ENCODE measurements around the gene GMNN. TPM values are rescaled to one million over a fixed set of nuclear protein-coding genes. Genes with fewer than 3 reads are reported as not detected.
"Not testable (repeated sequence)": the region's sequence is repeated elsewhere in the genome, so short reads cannot be mapped to it uniquely, and the experiment has no call there.

GMNN gene
- total RNA-seq (2014; rRNA removed; shearing (Covaris generic); ENCODE audit: low replicate concordance): 35.5 and 42.3 TPM in 2 replicates

GRCh38 chr6:24774696-24775519 lies at the start of gene GMNN:
GMNN (plus strand) TSS chr6:24774937; CDS start chr6:24777247, 2,310 bp downstream.
- Histone ChIP-seq H3K27me3 (no peaks in the 10 kb centered on the region), H3K9me3 (no peaks in the 10 kb centered on the region), H3K4me3 (peak within 1 kb of the TSS; percentile 99), H3K36me3 (peaks cover 22% of the 10 kb centered on the region)
- DNase-seq: peak; percentile 93

- not testable (repeated sequence) for H3K27me3 ChIP-seq, H3K9me3 ChIP-seq
Measured at GRCh38 chr6:24730653-24731052, 44.1 kb upstream of the GMNN start.

GRCh38 chr6:24731456-24732134 lies 43.1 kb upstream of the GMNN start:
- H3K36me3 ChIP-seq, DNase-seq, H3K9me3 ChIP-seq, H3K4me3 ChIP-seq, H3K27me3 ChIP-seq: not testable (repeated sequence)

More at GRCh38 chr6:24730653-24731052, 44.1 kb upstream of the GMNN start:
- H3K36me3 ChIP-seq, DNase-seq, H3K4me3 ChIP-seq: not testable (repeated sequence)

GRCh38 chr6:24734166-24734565 lies 40.6 kb upstream of the GMNN start:
- Histone ChIP-seq H3K9me3 (no peaks in the 10 kb centered on the region), H3K27me3 (no peaks in the 10 kb centered on the region), H3K36me3 (no peaks in the 10 kb centered on the region), H3K4me3 (no peak overlapping the region)
- no peak for DNase-seq

GRCh38 chr6:24734710-24735109 lies 40.0 kb upstream of the GMNN start:
- H3K36me3 ChIP-seq, DNase-seq, H3K9me3 ChIP-seq, H3K27me3 ChIP-seq, H3K4me3 ChIP-seq: not testable (repeated sequence)

GRCh38 chr6:24738741-24739140 lies 36.0 kb upstream of the GMNN start:
- no peaks in the 10 kb centered on the region for H3K36me3 ChIP-seq
- H3K4me3 ChIP-seq: no peak overlapping the region
- H3K9me3 ChIP-seq: no peaks in the 10 kb centered on the region
- no peak for DNase-seq
- H3K27me3 ChIP-seq: no peaks in the 10 kb centered on the region

GRCh38 chr6:24740861-24741260 lies 33.9 kb upstream of the GMNN start:
- Histone ChIP-seq H3K36me3 (no peaks in the 10 kb centered on the region), H3K4me3 (no peak overlapping the region), H3K27me3 (no peaks in the 10 kb centered on the region), H3K9me3 (no peaks in the 10 kb centered on the region)
- DNase-seq: no peak

GRCh38 chr6:24742216-24742738 lies 32.5 kb upstream of the GMNN start:
- Histone ChIP-seq H3K36me3 (no peaks in the 10 kb centered on the region), H3K27me3 (no peaks in the 10 kb centered on the region), H3K9me3 (no peaks in the 10 kb centered on the region), H3K4me3 (no peak overlapping the region)
- no peak for DNase-seq

- Histone ChIP-seq H3K27me3 (no peaks in the 10 kb centered on the region), H3K4me3 (peak overlapping the region; percentile 16; the same call in 1 of the 2 replicates), H3K36me3 (no peaks in the 10 kb centered on the region), H3K9me3 (no peaks in the 10 kb centered on the region)
- DNase-seq: peak; percentile 62
Measured at GRCh38 chr6:24743265-24743943, 31.3 kb upstream of the GMNN start.

GRCh38 chr6:24743944-24744335 lies 30.8 kb upstream of the GMNN start:
- no peak for DNase-seq
- H3K4me3 ChIP-seq: no peak overlapping the region
- no peaks in the 10 kb centered on the region for H3K36me3 ChIP-seq
- H3K27me3 ChIP-seq: no peaks in the 10 kb centered on the region
- H3K9me3 ChIP-seq: no peaks in the 10 kb centered on the region

- no peak overlapping the region for H3K4me3 ChIP-seq
- no peaks in the 10 kb centered on the region for H3K36me3 ChIP-seq
- DNase-seq: no peak
- H3K9me3 ChIP-seq: no peaks in the 10 kb centered on the region
- H3K27me3 ChIP-seq: no peaks in the 10 kb centered on the region
Measured at GRCh38 chr6:24744911-24745310, 29.8 kb upstream of the GMNN start.

GRCh38 chr6:24749297-24749696 lies 25.4 kb upstream of the GMNN start:
- H3K9me3 ChIP-seq: no peaks in the 10 kb centered on the region
- H3K36me3 ChIP-seq: no peaks in the 10 kb centered on the region
- no peak overlapping the region for H3K4me3 ChIP-seq
- no peak for DNase-seq
- no peaks in the 10 kb centered on the region for H3K27me3 ChIP-seq

- not testable (repeated sequence) for H3K27me3 ChIP-seq, DNase-seq, H3K36me3 ChIP-seq, H3K4me3 ChIP-seq, H3K9me3 ChIP-seq
Measured at GRCh38 chr6:24750878-24751277, 23.9 kb upstream of the GMNN start.

- Histone ChIP-seq H3K4me3 (no peak overlapping the region), H3K36me3 (no peaks in the 10 kb centered on the region), H3K9me3 (no peaks in the 10 kb centered on the region), H3K27me3 (no peaks in the 10 kb centered on the region)
- DNase-seq: no peak
Measured at GRCh38 chr6:24752503-24752902, 22.2 kb upstream of the GMNN start.

GRCh38 chr6:24752917-24753492 lies 21.7 kb upstream of the GMNN start:
- DNase-seq: no peak
- no peak overlapping the region for H3K4me3 ChIP-seq

GRCh38 chr6:24753545-24753944 lies 21.2 kb upstream of the GMNN start:
- Histone ChIP-seq H3K27me3 (no peaks in the 10 kb centered on the region), H3K4me3 (no peak overlapping the region), H3K36me3 (no peaks in the 10 kb centered on the region), H3K9me3 (no peaks in the 10 kb centered on the region)
- DNase-seq: no peak

More at GRCh38 chr6:24752917-24753492, 21.7 kb upstream of the GMNN start:
- Histone ChIP-seq H3K27me3 (no peaks in the 10 kb centered on the region), H3K9me3 (no peaks in the 10 kb centered on the region), H3K36me3 (no peaks in the 10 kb centered on the region)

- not testable (repeated sequence) for H3K4me3 ChIP-seq, H3K36me3 ChIP-seq, DNase-seq, H3K9me3 ChIP-seq, H3K27me3 ChIP-seq
Measured at GRCh38 chr6:24754378-24754777, 20.4 kb upstream of the GMNN start.
